HG03558 (cell line): Measurements from ENCODE around the gene GNAI3.
A peak's percentile ranks its signal among the peaks of the same experiment; 100 is the strongest.

ENCODE experiments used
- ATAC-seq: cut with Tn5 transposase; IDR thresholded peaks from one replicate; pipeline ENCODE4 v1.9.1; 2021; ENCODE audit warnings: moderate number of reproducible peaks; ENCODE audit not compliant: unreplicated experiment; ENCODE audit errors: extremely low read depth

GNAI3 gene

GRCh38 chr1:109589177-109589576 is 40.8 kb downstream of the GNAI3 start:
- no peak for ATAC-seq

- no peak for ATAC-seq
Measured at GRCh38 chr1:109589679-109590078, 41.3 kb downstream of the GNAI3 start.

- ATAC-seq, result no peak
Measured at GRCh38 chr1:109592916-109593315, 44.5 kb downstream of the GNAI3 start.

GRCh38 chr1:109595531-109595930 is 47.1 kb downstream of the GNAI3 start:
- no peak for ATAC-seq

- ATAC-seq, result no peak
Measured at GRCh38 chr1:109598156-109598555, 49.7 kb downstream of the GNAI3 start.

- ATAC-seq, result no peak
Measured at GRCh38 chr1:109598655-109599054, 50.2 kb downstream of the GNAI3 start.

- ATAC-seq, result no peak
Measured at GRCh38 chr1:109603229-109603628, 54.8 kb downstream of the GNAI3 start.

GRCh38 chr1:109605381-109605780 is 57.0 kb downstream of the GNAI3 start:
- no peak for ATAC-seq

GRCh38 chr1:109609881-109610280 is 61.5 kb downstream of the GNAI3 start:
- ATAC-seq, result no peak

GRCh38 chr1:109610609-109611307 is 62.3 kb downstream of the GNAI3 start:
- no peak for ATAC-seq

GRCh38 chr1:109611308-109611990 is 63.0 kb downstream of the GNAI3 start:
- no peak for ATAC-seq

GRCh38 chr1:109613361-109614147 is 65.1 kb downstream of the GNAI3 start:
- no peak for ATAC-seq

GRCh38 chr1:109615879-109616278 is 67.5 kb downstream of the GNAI3 start:
- ATAC-seq, result no peak

- no peak for ATAC-seq
Measured at GRCh38 chr1:109616391-109616790, 68.0 kb downstream of the GNAI3 start.

GRCh38 chr1:109617291-109617801 is 68.9 kb downstream of the GNAI3 start:
- ATAC-seq, result no peak

- ATAC-seq, result no peak
Measured at GRCh38 chr1:109618661-109619575, 70.5 kb downstream of the GNAI3 start.

- ATAC-seq, result no peak
Measured at GRCh38 chr1:109619576-109620400, 71.4 kb downstream of the GNAI3 start, which contains the start of the genes AMPD2 and GNAT2. Gene AMPD2, plus strand, starts transcription at chr1:109619837. Its CDS starts 1,339 bp downstream, at chr1:109621176. Gene GNAT2, minus strand, starts transcription at chr1:109619616. Its CDS starts 6,746 bp downstream, at chr1:109612870.

- ATAC-seq, result no peak
Measured at GRCh38 chr1:109620401-109620791, 72.0 kb downstream of the GNAI3 start.

GRCh38 chr1:109620841-109621286 is 72.4 kb downstream of the GNAI3 start:
- ATAC-seq, result peak; percentile 67
